IMR-90 (cell line): Measurements from ENCODE around the gene WASHC4. TPM values are rescaled to one million over a fixed set of nuclear protein-coding genes. Genes with fewer than 3 reads are reported as not detected.

Experiments used
- ATAC-seq: fragments of 200-7000 bp; cut with Tn5 transposase; 2 replicates; pipeline ENCODE4 v1.9.1; 2020; ENCODE audit warnings: low read depth, mild to moderate bottlenecking, moderate library complexity
- BruUV-seq: library from RNA; stranded (reverse); fragments of 400-500 nt; replicated peaks from 2 replicates; lab custom pipeline; 2021; lab: Mats Ljungman, UMichigan
- CTCF ChIA-PET: fragments of 300-600 bp; formaldehyde crosslinking; extraction: SDS; loops from one replicate; lab custom pipeline; 2021; ENCODE audit warnings: antibody characterized with exemption; lab: Yijun Ruan, JAX
- POLR2A ChIA-PET: fragments of 300-600 bp; sonication (Branson Sonifier 250); formaldehyde crosslinking; loops from one replicate; lab custom pipeline; 2022; ENCODE audit warnings: antibody characterized with exemption; ENCODE audit not compliant: unreplicated experiment; lab: Charles Lee
- DNase-seq: peaks from one replicate; pipeline ENCODE4 v3.0.0; 2013
- H2AFZ ChIP-seq: replicated peaks from 2 replicates; pipeline ENCODE3; 2013; ENCODE audit warnings: low read length, mild to moderate bottlenecking; ENCODE audit not compliant: poor library complexity
- H2AK5ac ChIP-seq: 2 replicates; pipeline ENCODE4 v1.6.1; 2013; ENCODE audit warnings: low read depth, low read length, inconsistent platforms
- H2AK9ac ChIP-seq: replicated peaks from 2 replicates; pipeline ENCODE3; 2013; ENCODE audit warnings: mild to moderate bottlenecking, low read depth, low read length, moderate library complexity; ENCODE audit not compliant: poor library complexity
- H2BK120ac ChIP-seq: 2 replicates; pipeline ENCODE4 v1.6.1; 2013; ENCODE audit warnings: low read depth, low read length, inconsistent platforms
- H2BK15ac ChIP-seq: 3 replicates; pipeline ENCODE4 v1.6.1; 2013; ENCODE audit warnings: low read depth, low read length, inconsistent platforms
- H2BK20ac ChIP-seq: 2 replicates; pipeline ENCODE4 v1.6.1; 2013; ENCODE audit warnings: low read depth, mild to moderate bottlenecking, inconsistent platforms, low read length, moderate library complexity
- H2BK5ac ChIP-seq: 2 replicates; pipeline ENCODE4 v1.6.1; 2013; ENCODE audit warnings: mild to moderate bottlenecking, low read depth, low read length, inconsistent platforms; ENCODE audit not compliant: poor library complexity, severe bottlenecking
- H3K14ac ChIP-seq: replicated peaks from 2 replicates; pipeline ENCODE4 v1.6.1; 2013; ENCODE audit warnings: low read depth, low read length, inconsistent platforms
- H3K18ac ChIP-seq: 2 replicates; pipeline ENCODE4 v1.6.1; 2013; ENCODE audit warnings: low read depth, low read length, control low read depth
- H3K23ac ChIP-seq: 2 replicates; pipeline ENCODE4 v1.6.1; 2013; ENCODE audit warnings: low read depth, low read length, inconsistent platforms
- H3K27ac ChIP-seq: 2 replicates; pipeline ENCODE4 v1.5.1; 2013; ENCODE audit warnings: mild to moderate bottlenecking, control low read depth, low read length; ENCODE audit not compliant: insufficient read depth
- H3K27me3 ChIP-seq: 2 replicates; pipeline ENCODE4 v1.6.1; 2013; ENCODE audit warnings: low read length; ENCODE audit not compliant: control insufficient read depth, insufficient read depth
- H3K36me3 ChIP-seq: 2 replicates; pipeline ENCODE4 v1.6.1; 2013; ENCODE audit warnings: low read length, mixed read lengths; ENCODE audit not compliant: control insufficient read depth, insufficient read depth
- H3K4ac ChIP-seq: 2 replicates; pipeline ENCODE4 v1.6.1; 2013; ENCODE audit warnings: low read depth, low read length, inconsistent platforms
- H3K4me1 ChIP-seq: 2 replicates; pipeline ENCODE4 v1.6.1; 2013; ENCODE audit warnings: low read length, mixed read lengths; ENCODE audit not compliant: control insufficient read depth, insufficient read depth
- H3K4me2 ChIP-seq: 2 replicates; pipeline ENCODE4 v1.6.1; 2013; ENCODE audit warnings: low read depth, mild to moderate bottlenecking, control low read depth, low read length, moderate library complexity
- H3K4me3 ChIP-seq: 2 replicates; pipeline ENCODE4 v1.5.1; 2013; ENCODE audit warnings: low read depth, mild to moderate bottlenecking, control low read depth, low read length, moderate library complexity; ENCODE audit not compliant: insufficient read depth
- H3K56ac ChIP-seq: 2 replicates; pipeline ENCODE4 v1.6.1; 2013; ENCODE audit warnings: low read length, inconsistent platforms; ENCODE audit not compliant: insufficient read depth; ENCODE audit errors: extremely low read depth
- H3K79me1 ChIP-seq, 2 experiments: 2 replicates each; pipeline ENCODE4 v1.6.1; 2013; ENCODE audit warnings: low read length in 2 of 2, inconsistent platforms in 1 of 2, low read depth in 1 of 2
- H3K9ac ChIP-seq: 2 replicates; pipeline ENCODE4 v1.6.1; 2013; ENCODE audit warnings: low read depth, low read length, control low read depth
- H3K9me1 ChIP-seq: 2 replicates; pipeline ENCODE4 v1.6.1; 2013; ENCODE audit warnings: low read length, inconsistent platforms; ENCODE audit not compliant: insufficient read depth
- H3K9me3 ChIP-seq: 2 replicates; pipeline ENCODE4 v1.6.1; 2013; ENCODE audit warnings: low read length; ENCODE audit not compliant: control insufficient read depth, insufficient read depth
- H4K20me1 ChIP-seq: 2 replicates; pipeline ENCODE4 v1.6.1; 2013; ENCODE audit warnings: low read length, inconsistent platforms; ENCODE audit not compliant: insufficient read depth
- H4K5ac ChIP-seq: 2 replicates; pipeline ENCODE4 v1.6.1; 2013; ENCODE audit warnings: mild to moderate bottlenecking, low read depth, low read length, control low read depth
- H4K8ac ChIP-seq, 2 experiments: 2 replicates each; pipeline ENCODE4 v1.6.1; 2013; ENCODE audit warnings: low read depth in 2 of 2, low read length in 2 of 2, control low read depth in 1 of 2, inconsistent platforms in 1 of 2
- H4K91ac ChIP-seq: 2 replicates; pipeline ENCODE4 v1.6.1; 2013; ENCODE audit warnings: low read depth, low read length, inconsistent platforms; ENCODE audit not compliant: insufficient read depth
- MAFK ChIP-seq: IDR thresholded peaks from 2 replicates; pipeline ENCODE4 v1.6.1; 2012; ENCODE audit warnings: low read depth, low read length, improper control_type of control experiment
- MAZ ChIP-seq: IDR thresholded peaks from 2 replicates; pipeline ENCODE4 v1.6.1; 2012; ENCODE audit warnings: low read depth, mild to moderate bottlenecking, low read length, improper control_type of control experiment, moderate library complexity, borderline replicate concordance
- NFE2L2 ChIP-seq: fragments of 150-350 bp; IDR thresholded peaks from 2 replicates; pipeline ENCODE4 v1.6.1; 2016; ENCODE audit warnings: low read depth, mild to moderate bottlenecking, low read length
- POLR2A ChIP-seq: IDR thresholded peaks from 2 replicates; pipeline ENCODE4 v1.6.1; 2012; ENCODE audit warnings: mild to moderate bottlenecking, low read depth, low read length
- RCOR1 ChIP-seq: IDR thresholded peaks from 2 replicates; pipeline ENCODE4 v1.6.1; 2012; ENCODE audit warnings: mild to moderate bottlenecking, low read length, improper control_type of control experiment; ENCODE audit not compliant: insufficient replicate concordance
- WGBS, 2 experiments: methylation state at CpG; one replicate each; pipeline versions ENCODE4 v1.1.5 to v1.1.7; 2013; ENCODE audit warnings: missing lambda C conversion rate in 2 of 2; ENCODE audit not compliant: insufficient read length in 1 of 2; ENCODE audit errors: extremely low coverage in 2 of 2; 5-methylcytosine and 5-hydroxymethylcytosine counted together
- dilution Hi-C: fragments of 300-500 bp; cut with HindIII; formaldehyde crosslinking; loops from one replicate; pipeline ENCODE4 v1.14.3; 2018; ENCODE audit warnings: low sequenced_read_pairs; ENCODE audit not compliant: unreplicated experiment
- in situ Hi-C: fragments of 300-500 bp; cut with MboI; formaldehyde crosslinking; loops from 3 replicates; pipeline ENCODE4 v1.14.3; 2019; ENCODE audit warnings: low sequenced_read_pairs, inconsistent platforms, mixed read lengths
- intact Hi-C: fragments of 100-400 bp; cut with micrococcal nuclease; formaldehyde crosslinking; loops from 2 replicates; pipeline ENCODE4 v1.10.0; 2022
- polyA plus RNA-seq, 3 experiments: library from polyadenylated mRNA; depleted of rRNA; stranded (reverse); fragments of >200 nt; gene quantifications; 2 replicates each; pipeline ENCODE4 v1.2.3, GENCODE V29; 2012; ENCODE audit warnings: low replicate concordance in 1 of 3
- total RNA-seq: library from RNA; depleted of rRNA; stranded (reverse); fragments of >200 nt; gene quantifications from 2 replicates; pipeline ENCODE4 v1.2.3, GENCODE V29; 2012
- TF ChIP-seq, protein P1 (sequence below): fragments of 150-350 bp; IDR thresholded peaks from 2 replicates; pipeline ENCODE4 v1.6.1; 2016; ENCODE audit warnings: low read depth, mild to moderate bottlenecking, low read length, moderate library complexity, borderline replicate concordance
- TF ChIP-seq, protein P2 (sequence below): conservative IDR thresholded peaks from 2 replicates; pipeline ENCODE4 v1.5.1; 2012; ENCODE audit warnings: mild to moderate bottlenecking, low read depth, low read length, improper control_type of control experiment
- TF ChIP-seq, protein P3 (sequence below): fragments of 150-350 bp; IDR thresholded peaks from 2 replicates; pipeline ENCODE4 v1.6.1; 2017; ENCODE audit warnings: mild to moderate bottlenecking, antibody characterized with exemption, low read length, low read depth

Gene WASHC4
- total and polyA plus RNA-seq, 2 of the 4 experiments (the other 2 are of a cell fraction): 16.4 to 47.0 TPM

DNA sequence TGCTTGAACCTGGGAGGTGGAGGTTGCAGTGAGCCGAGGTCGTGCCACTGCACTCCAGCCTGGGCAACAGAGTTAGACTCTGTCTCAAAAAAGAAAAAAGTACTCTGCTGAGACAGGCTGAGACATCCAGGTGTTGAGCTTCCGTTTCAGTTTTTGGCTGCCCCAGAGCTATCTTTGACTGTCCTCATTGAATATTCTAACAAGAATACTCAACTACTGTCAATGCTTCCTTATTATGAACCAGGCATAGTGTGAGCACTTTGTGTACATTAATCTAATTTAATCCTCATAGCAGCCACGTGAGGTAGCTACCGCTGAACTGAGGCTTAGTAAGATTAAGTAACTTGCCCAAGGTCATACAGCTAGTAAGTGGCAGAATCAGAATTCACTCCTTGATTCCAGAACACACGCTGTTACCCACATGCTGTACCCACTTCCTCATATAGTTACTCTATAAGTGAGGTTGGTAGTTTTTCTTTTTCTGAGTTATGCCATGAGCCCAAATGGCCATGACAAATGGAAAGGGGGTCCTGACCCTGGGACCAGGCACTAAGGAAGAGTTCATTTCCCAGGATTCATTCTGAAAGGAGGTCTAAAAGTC, 34.5 kb upstream of the WASHC4 start:
- no peak overlapping the region for H3K4ac ChIP-seq
- H4K20me1 ChIP-seq: peaks cover 8% of the 10 kb centered on the region; the same call in 1 of the 2 replicates
- peaks cover 3% of the 10 kb centered on the region for H3K4me1 ChIP-seq
- H2AK9ac ChIP-seq: no peak overlapping the region
- H4K8ac ChIP-seq: no peak overlapping the region
- DNase-seq: no peak
- H3K56ac ChIP-seq: no peak overlapping the region
- H3K14ac ChIP-seq: no peak overlapping the region
- H3K18ac ChIP-seq: no peak overlapping the region
- no peak overlapping the region for H2BK15ac ChIP-seq
- H3K9me1 ChIP-seq: peaks cover 9% of the 10 kb centered on the region; the same call in 1 of the 2 replicates
- BruUV-seq: no TSS peak
- dilution Hi-C loops (no loop called here), in situ Hi-C loops (loop anchor here (25.0 kb wide), 1 partner anchor 886 kb away; no protein-coding TSS in a partner anchor), intact Hi-C loops (no loop called here)
- H3K27ac ChIP-seq: no peak overlapping the region
- no peak overlapping the region for H2BK120ac ChIP-seq
- no peak overlapping the region for H4K91ac ChIP-seq
- WGBS, 2 experiments: no CpG with 5 or more reads among the region's 6 CpGs
- peaks cover 21% of the 10 kb centered on the region for H3K36me3 ChIP-seq
- no peak overlapping the region for H3K4me3 ChIP-seq
- ATAC-seq: no peak
- H2AK5ac ChIP-seq: no peak overlapping the region
- H3K9ac ChIP-seq: no peak overlapping the region
- ChIA-PET CTCF (no interaction called here), POLR2A (no interaction called here)
- H3K9me3 ChIP-seq: no peaks in the 10 kb centered on the region
- no peak for TF ChIP-seq MAFK
- no peak for TF ChIP-seq RCOR1
- TF ChIP-seq POLR2A: no peak
- TF ChIP-seq, protein P1, sequence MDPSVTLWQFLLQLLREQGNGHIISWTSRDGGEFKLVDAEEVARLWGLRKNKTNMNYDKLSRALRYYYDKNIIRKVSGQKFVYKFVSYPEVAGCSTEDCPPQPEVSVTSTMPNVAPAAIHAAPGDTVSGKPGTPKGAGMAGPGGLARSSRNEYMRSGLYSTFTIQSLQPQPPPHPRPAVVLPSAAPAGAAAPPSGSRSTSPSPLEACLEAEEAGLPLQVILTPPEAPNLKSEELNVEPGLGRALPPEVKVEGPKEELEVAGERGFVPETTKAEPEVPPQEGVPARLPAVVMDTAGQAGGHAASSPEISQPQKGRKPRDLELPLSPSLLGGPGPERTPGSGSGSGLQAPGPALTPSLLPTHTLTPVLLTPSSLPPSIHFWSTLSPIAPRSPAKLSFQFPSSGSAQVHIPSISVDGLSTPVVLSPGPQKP: no peak
- TF ChIP-seq, protein P2, sequence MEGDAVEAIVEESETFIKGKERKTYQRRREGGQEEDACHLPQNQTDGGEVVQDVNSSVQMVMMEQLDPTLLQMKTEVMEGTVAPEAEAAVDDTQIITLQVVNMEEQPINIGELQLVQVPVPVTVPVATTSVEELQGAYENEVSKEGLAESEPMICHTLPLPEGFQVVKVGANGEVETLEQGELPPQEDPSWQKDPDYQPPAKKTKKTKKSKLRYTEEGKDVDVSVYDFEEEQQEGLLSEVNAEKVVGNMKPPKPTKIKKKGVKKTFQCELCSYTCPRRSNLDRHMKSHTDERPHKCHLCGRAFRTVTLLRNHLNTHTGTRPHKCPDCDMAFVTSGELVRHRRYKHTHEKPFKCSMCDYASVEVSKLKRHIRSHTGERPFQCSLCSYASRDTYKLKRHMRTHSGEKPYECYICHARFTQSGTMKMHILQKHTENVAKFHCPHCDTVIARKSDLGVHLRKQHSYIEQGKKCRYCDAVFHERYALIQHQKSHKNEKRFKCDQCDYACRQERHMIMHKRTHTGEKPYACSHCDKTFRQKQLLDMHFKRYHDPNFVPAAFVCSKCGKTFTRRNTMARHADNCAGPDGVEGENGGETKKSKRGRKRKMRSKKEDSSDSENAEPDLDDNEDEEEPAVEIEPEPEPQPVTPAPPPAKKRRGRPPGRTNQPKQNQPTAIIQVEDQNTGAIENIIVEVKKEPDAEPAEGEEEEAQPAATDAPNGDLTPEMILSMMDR: no peak
- TF ChIP-seq NFE2L2: no peak
- no peak for TF ChIP-seq MAZ
- TF ChIP-seq, protein P3, sequence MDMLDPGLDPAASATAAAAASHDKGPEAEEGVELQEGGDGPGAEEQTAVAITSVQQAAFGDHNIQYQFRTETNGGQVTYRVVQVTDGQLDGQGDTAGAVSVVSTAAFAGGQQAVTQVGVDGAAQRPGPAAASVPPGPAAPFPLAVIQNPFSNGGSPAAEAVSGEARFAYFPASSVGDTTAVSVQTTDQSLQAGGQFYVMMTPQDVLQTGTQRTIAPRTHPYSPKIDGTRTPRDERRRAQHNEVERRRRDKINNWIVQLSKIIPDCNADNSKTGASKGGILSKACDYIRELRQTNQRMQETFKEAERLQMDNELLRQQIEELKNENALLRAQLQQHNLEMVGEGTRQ: no peak
- H3K79me1 ChIP-seq: peaks cover 6 to 43% of the 10 kb centered on the region in 2 experiments; a peak in 3 of 4 replicates
- H2BK5ac ChIP-seq: no peak overlapping the region
- H2AFZ ChIP-seq: no peak overlapping the region
- no peak overlapping the region for H2BK20ac ChIP-seq
- no peaks in the 10 kb centered on the region for H3K27me3 ChIP-seq
- H3K23ac ChIP-seq: no peak overlapping the region
- no peak overlapping the region for H3K4me2 ChIP-seq
- no peak overlapping the region for H4K5ac ChIP-seq
